MCF 10A (cell line): ENCODE data around the gene NTM. TPM values are rescaled to one million over a fixed set of nuclear protein-coding genes. Genes with fewer than 3 reads are reported as not detected.

Experiments used
- BruUV-seq: library from RNA; stranded (reverse); fragments of 400-500 nt; replicated peaks from 2 replicates; lab custom pipeline; 2021; lab: Mats Ljungman, UMichigan
- CTCF ChIA-PET: fragments of 300-600 bp; sonication (Branson Sonifier 250); formaldehyde crosslinking; extraction: SDS; loops from one replicate; lab custom pipeline; 2021; ENCODE audit warnings: antibody characterized with exemption, inconsistent platforms; lab: Yijun Ruan, JAX
- POLR2A ChIA-PET: fragments of 300-600, 350-650 bp; sonication (Branson Sonifier 250); formaldehyde crosslinking; extraction: SDS; loops from one replicate; lab custom pipeline; 2020; ENCODE audit warnings: antibody characterized with exemption, inconsistent platforms; lab: Yijun Ruan, JAX
- DNase-seq: peaks from one replicate; pipeline ENCODE4 v3.0.0-alpha.2; 2018; ENCODE audit not compliant: unreplicated experiment
- H3K27ac Mint-ChIP-seq: one replicate; pipeline ENCODE4 v1.8.0; 2022; ENCODE audit warnings: mild to moderate bottlenecking, low read depth, mixed read lengths; ENCODE audit not compliant: unreplicated experiment
- H3K27me3 Mint-ChIP-seq: one replicate; pipeline ENCODE4 v1.8.0; 2022; ENCODE audit warnings: mixed read lengths; ENCODE audit not compliant: insufficient read depth, unreplicated experiment
- H3K36me3 Mint-ChIP-seq: one replicate; pipeline ENCODE4 v1.8.0; 2022; ENCODE audit warnings: mild to moderate bottlenecking, moderate library complexity, mixed read lengths; ENCODE audit not compliant: insufficient read depth, unreplicated experiment
- H3K4me1 Mint-ChIP-seq: one replicate; pipeline ENCODE4 v1.8.0; 2022; ENCODE audit warnings: mixed read lengths; ENCODE audit not compliant: insufficient read depth, unreplicated experiment
- H3K4me3 Mint-ChIP-seq: one replicate; pipeline ENCODE4 v1.8.0; 2022; ENCODE audit warnings: mild to moderate bottlenecking, moderate library complexity, mixed read lengths; ENCODE audit not compliant: unreplicated experiment
- H3K9me3 Mint-ChIP-seq: one replicate; pipeline ENCODE4 v1.8.0; 2022; ENCODE audit warnings: mixed read lengths; ENCODE audit not compliant: unreplicated experiment
- intact Hi-C: fragments of 100-400 bp; cut with micrococcal nuclease; formaldehyde crosslinking; loops from 2 replicates; pipeline ENCODE4 v1.14.1; 2022
- total RNA-seq: library from RNA; stranded (reverse); gene quantifications from 2 replicates; pipeline ENCODE4 v1.2.3, GENCODE V29; 2022
- TF ChIP-seq, protein P1 (sequence below): fragments of 200-600 bp; IDR thresholded peaks from one replicate; pipeline ENCODE4 v1.8.0; 2022; ENCODE audit warnings: antibody characterized with exemption, mild to moderate bottlenecking; ENCODE audit not compliant: unreplicated experiment

NTM gene
- total RNA-seq, 1 experiment from 2014 or later = not detected

DNA sequence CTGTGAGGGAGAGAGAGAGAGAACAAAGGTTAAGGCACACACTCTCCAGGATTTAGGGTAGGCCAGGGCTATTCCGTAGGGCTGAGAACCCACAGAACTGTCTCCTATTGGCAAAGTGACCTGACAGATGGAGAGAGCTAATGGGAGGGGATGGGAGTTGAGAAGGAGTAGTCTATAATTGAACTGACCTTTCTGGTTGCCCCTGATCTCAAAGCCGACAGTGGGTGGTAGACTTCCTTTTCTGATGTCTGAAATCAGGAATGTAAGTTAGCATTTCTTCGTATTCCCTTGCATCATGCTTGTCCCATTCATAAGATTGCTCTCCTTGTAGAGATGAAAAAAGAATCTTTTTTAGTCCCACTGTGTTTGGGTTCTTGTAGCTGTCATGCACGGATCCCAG, 210.1 kb downstream of the NTM start:
- POLR2A ChIA-PET = no interaction called here

GRCh38 chr11:131581046-131581445, 210.6 kb downstream of the NTM start:
- no peak overlapping the region for H3K27ac Mint-ChIP-seq
- H3K27me3 Mint-ChIP-seq = no peaks in the 10 kb centered on the region
- no peak for DNase-seq
- BruUV-seq = no TSS peak
- TF ChIP-seq, protein P1, sequence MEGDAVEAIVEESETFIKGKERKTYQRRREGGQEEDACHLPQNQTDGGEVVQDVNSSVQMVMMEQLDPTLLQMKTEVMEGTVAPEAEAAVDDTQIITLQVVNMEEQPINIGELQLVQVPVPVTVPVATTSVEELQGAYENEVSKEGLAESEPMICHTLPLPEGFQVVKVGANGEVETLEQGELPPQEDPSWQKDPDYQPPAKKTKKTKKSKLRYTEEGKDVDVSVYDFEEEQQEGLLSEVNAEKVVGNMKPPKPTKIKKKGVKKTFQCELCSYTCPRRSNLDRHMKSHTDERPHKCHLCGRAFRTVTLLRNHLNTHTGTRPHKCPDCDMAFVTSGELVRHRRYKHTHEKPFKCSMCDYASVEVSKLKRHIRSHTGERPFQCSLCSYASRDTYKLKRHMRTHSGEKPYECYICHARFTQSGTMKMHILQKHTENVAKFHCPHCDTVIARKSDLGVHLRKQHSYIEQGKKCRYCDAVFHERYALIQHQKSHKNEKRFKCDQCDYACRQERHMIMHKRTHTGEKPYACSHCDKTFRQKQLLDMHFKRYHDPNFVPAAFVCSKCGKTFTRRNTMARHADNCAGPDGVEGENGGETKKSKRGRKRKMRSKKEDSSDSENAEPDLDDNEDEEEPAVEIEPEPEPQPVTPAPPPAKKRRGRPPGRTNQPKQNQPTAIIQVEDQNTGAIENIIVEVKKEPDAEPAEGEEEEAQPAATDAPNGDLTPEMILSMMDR = no peak
- ChIA-PET POLR2A (no interaction called here), CTCF (interaction anchor here (1.3 kb wide), 1 partner anchor 93 kb away, joined by 3 read pairs; no protein-coding TSS in a partner anchor)
- no peaks in the 10 kb centered on the region for H3K4me1 Mint-ChIP-seq
- no peak overlapping the region for H3K4me3 Mint-ChIP-seq
- intact Hi-C loops = no loop called here
- peaks cover 7% of the 10 kb centered on the region for H3K36me3 Mint-ChIP-seq
- H3K9me3 Mint-ChIP-seq = peaks cover 47% of the 10 kb centered on the region

More for the DNA sequence above, 210.1 kb downstream of the NTM start:
- H3K27me3 Mint-ChIP-seq = no peaks in the 10 kb centered on the region
- BruUV-seq = no TSS peak
- H3K36me3 Mint-ChIP-seq = peaks cover 1% of the 10 kb centered on the region
- no peak overlapping the region for H3K4me3 Mint-ChIP-seq
- H3K9me3 Mint-ChIP-seq = peaks cover 42% of the 10 kb centered on the region
- intact Hi-C loops = no loop called here
- DNase-seq = no peak
- CTCF ChIA-PET = interaction anchor here (1.3 kb wide), 2 partner anchors 94 to 516 kb away, joined by 3 read pairs; no protein-coding TSS in a partner anchor
- TF ChIP-seq, protein P1 = no peak
- H3K4me1 Mint-ChIP-seq = no peaks in the 10 kb centered on the region
- H3K27ac Mint-ChIP-seq = no peak overlapping the region

DNA sequence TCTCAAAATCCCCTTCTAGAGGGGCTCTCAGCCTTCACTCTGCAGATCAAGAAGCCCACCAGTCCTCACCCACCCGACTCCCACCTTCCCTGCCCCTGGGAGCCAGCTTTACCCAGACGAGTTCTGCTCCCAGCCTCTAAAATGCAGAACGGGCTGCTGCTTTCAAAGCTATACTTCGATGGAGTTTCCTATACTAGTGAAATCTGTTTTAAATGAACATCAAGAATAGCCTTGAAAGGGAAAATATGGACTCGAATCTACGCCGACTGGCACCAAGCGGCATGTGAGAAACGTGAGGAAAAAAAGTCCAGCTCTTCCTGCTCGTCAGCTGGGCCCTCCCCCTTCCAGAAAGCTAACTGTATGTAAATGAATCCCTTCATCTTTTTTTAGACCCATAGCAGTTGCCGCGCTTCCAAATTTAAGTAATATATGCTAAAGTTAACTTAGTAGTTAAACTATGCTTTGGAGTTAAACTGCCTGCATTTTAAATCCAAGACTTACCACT, 211.7 kb downstream of the NTM start:
- Mint-ChIP-seq H3K36me3 (peaks cover 7% of the 10 kb centered on the region), H3K4me1 (no peaks in the 10 kb centered on the region), H3K9me3 (peaks cover 41% of the 10 kb centered on the region), H3K27me3 (no peaks in the 10 kb centered on the region), H3K27ac (no peak overlapping the region), H3K4me3 (no peak overlapping the region)
- DNase-seq = no peak
- no TSS peak for BruUV-seq
- TF ChIP-seq, protein P1 = no peak
- intact Hi-C loops = no loop called here
- ChIA-PET CTCF (interaction anchor here (1.5 kb wide), 1 partner anchor 92 kb away, joined by 4 read pairs; no protein-coding TSS in a partner anchor), POLR2A (no interaction called here)

DNA sequence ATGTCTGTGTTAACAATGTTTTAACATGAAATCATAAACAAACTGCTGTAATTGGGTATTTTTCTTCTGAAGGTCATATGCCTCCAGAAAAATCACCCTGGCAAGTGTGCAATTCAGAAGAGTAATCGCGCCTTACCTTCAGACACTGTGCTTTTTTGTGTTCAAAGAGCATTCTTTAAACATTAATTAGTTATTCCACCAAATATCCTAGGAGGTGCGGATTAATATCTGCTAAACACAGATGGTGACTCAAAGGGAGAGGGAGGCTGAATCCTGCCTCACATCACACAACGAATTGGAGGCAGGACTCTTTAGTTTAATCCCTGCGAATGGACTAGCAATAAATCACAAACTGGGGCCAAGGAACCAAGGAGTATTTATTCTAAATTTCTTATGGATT, 213.0 kb downstream of the NTM start:
- H3K27me3 Mint-ChIP-seq = no peaks in the 10 kb centered on the region
- intact Hi-C loops = no loop called here
- TF ChIP-seq, protein P1 = no peak
- no peak overlapping the region for H3K27ac Mint-ChIP-seq
- ChIA-PET CTCF (no interaction called here), POLR2A (no interaction called here)
- peaks cover 7% of the 10 kb centered on the region for H3K36me3 Mint-ChIP-seq
- H3K4me3 Mint-ChIP-seq = no peak overlapping the region
- H3K9me3 Mint-ChIP-seq = peaks cover 42% of the 10 kb centered on the region
- DNase-seq = no peak
- no peaks in the 10 kb centered on the region for H3K4me1 Mint-ChIP-seq
- BruUV-seq = no TSS peak
